Adipocyte (in vitro differentiated cells): ENCODE measurements around the gene TMEM174.

Experiments used
- DNase-seq: peaks from one replicate; pipeline ENCODE4 v3.0.0-alpha.2; 2015; ENCODE audit warnings: low read depth
- H3K27me3 ChIP-seq: replicated peaks from 2 replicates; pipeline ENCODE4 v1.7.0; 2013; ENCODE audit warnings: mild to moderate bottlenecking, low read length, moderate library complexity; ENCODE audit not compliant: control insufficient read depth, insufficient read depth
- H3K36me3 ChIP-seq: 2 replicates; pipeline ENCODE4 v1.7.0; 2013; ENCODE audit warnings: low read length, mild to moderate bottlenecking, moderate library complexity; ENCODE audit not compliant: control insufficient read depth, insufficient read depth, severe bottlenecking
- H3K4me1 ChIP-seq: 2 replicates; pipeline ENCODE4 v1.7.0; 2013; ENCODE audit warnings: mild to moderate bottlenecking, low read length, moderate library complexity; ENCODE audit not compliant: control insufficient read depth, insufficient read depth
- H3K4me3 ChIP-seq: 2 replicates; pipeline ENCODE4 v1.7.0; 2013; ENCODE audit warnings: mild to moderate bottlenecking, low read length, moderate library complexity
- H3K9ac ChIP-seq: 2 replicates; pipeline ENCODE4 v1.7.0; 2013; ENCODE audit warnings: mild to moderate bottlenecking, low read length, moderate library complexity
- H3K9me3 ChIP-seq: 2 replicates; pipeline ENCODE4 v1.7.0; 2013; ENCODE audit warnings: mild to moderate bottlenecking, low read length, moderate library complexity; ENCODE audit not compliant: control insufficient read depth

TMEM174 gene

GRCh38 chr5:73154208-73155006 lies 18.6 kb upstream of the TMEM174 start:
- DNase-seq = no peak
- H3K4me3 ChIP-seq = no peak overlapping the region
- H3K27me3 ChIP-seq = peaks cover 4% of the 10 kb centered on the region
- H3K9me3 ChIP-seq = no peaks in the 10 kb centered on the region
- H3K36me3 ChIP-seq = no peaks in the 10 kb centered on the region
- no peaks in the 10 kb centered on the region for H3K4me1 ChIP-seq
- H3K9ac ChIP-seq = no peak overlapping the region

GRCh38 chr5:73155271-73156222 lies 17.4 kb upstream of the TMEM174 start:
- H3K27me3 ChIP-seq = peaks cover 11% of the 10 kb centered on the region
- H3K4me3 ChIP-seq = no peak overlapping the region
- no peaks in the 10 kb centered on the region for H3K4me1 ChIP-seq
- H3K9me3 ChIP-seq = no peaks in the 10 kb centered on the region
- no peaks in the 10 kb centered on the region for H3K36me3 ChIP-seq
- DNase-seq = no peak
- H3K9ac ChIP-seq = no peak overlapping the region

- H3K9ac ChIP-seq = no peak overlapping the region
Measured at GRCh38 chr5:73157414-73158303, 15.3 kb upstream of the TMEM174 start.

DNA sequence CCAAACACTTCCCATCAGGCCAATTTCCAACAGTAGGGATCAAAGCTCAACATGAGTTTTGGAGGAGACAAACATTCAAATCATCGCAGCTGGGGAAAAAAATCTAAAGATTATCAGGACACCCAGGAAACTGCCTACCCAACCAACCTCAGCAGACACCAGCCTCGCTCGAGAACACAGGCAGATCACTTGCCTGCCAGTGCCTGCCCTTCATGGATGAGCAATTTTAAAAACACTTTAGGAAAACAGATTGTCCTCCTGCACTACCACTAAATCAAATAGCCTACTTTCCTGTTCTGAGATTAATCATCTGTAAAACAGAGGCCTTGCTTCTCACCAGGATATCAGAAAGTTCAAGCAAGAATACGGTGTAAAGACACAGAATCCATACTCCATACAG lies 14.7 kb upstream of the TMEM174 start:
- H3K9ac ChIP-seq = no peak overlapping the region
- no peak overlapping the region for H3K4me3 ChIP-seq
- no peaks in the 10 kb centered on the region for H3K36me3 ChIP-seq
- no peaks in the 10 kb centered on the region for H3K9me3 ChIP-seq
- H3K4me1 ChIP-seq = no peaks in the 10 kb centered on the region
- DNase-seq = no peak
- H3K27me3 ChIP-seq = peaks cover 23% of the 10 kb centered on the region

More at GRCh38 chr5:73157414-73158303, 15.3 kb upstream of the TMEM174 start:
- no peak overlapping the region for H3K4me3 ChIP-seq
- peaks cover 23% of the 10 kb centered on the region for H3K27me3 ChIP-seq
- H3K9me3 ChIP-seq = no peaks in the 10 kb centered on the region
- DNase-seq = no peak
- H3K36me3 ChIP-seq = no peaks in the 10 kb centered on the region
- no peaks in the 10 kb centered on the region for H3K4me1 ChIP-seq

GRCh38 chr5:73160239-73160671 lies 12.7 kb upstream of the TMEM174 start:
- Histone ChIP-seq H3K9me3 (no peaks in the 10 kb centered on the region), H3K4me3 (no peak overlapping the region), H3K27me3 (peaks cover 35% of the 10 kb centered on the region), H3K36me3 (no peaks in the 10 kb centered on the region), H3K9ac (no peak overlapping the region), H3K4me1 (no peaks in the 10 kb centered on the region)
- DNase-seq = no peak

GRCh38 chr5:73170522-73170921 lies 2.5 kb upstream of the TMEM174 start:
- Histone ChIP-seq H3K4me1 (peaks cover 14% of the 10 kb centered on the region), H3K9me3 (peaks cover 4% of the 10 kb centered on the region), H3K27me3 (peaks cover 23% of the 10 kb centered on the region), H3K9ac (no peak overlapping the region), H3K4me3 (no peak overlapping the region), H3K36me3 (no peaks in the 10 kb centered on the region)
- DNase-seq = no peak

DNA sequence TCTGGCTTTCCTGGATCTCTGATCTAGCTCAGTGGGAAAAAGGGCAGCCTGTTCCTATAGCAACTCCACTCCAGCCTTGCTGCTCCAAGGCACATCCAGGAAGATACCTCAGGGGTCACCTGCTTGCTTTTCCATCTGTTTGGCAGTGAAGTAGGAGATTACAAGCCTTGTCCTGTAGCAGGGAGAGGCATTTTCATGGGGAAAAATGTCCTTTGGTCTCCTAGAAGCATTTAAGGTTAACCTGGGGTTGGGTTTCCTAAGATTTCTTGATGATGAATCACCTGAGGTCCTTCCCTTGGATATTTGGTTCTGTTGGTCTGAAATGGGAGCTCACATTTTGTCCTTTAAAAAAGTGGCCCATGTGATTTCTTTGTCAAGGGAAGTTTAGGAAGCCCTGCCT lies 1.5 kb upstream of the TMEM174 start:
- DNase-seq = no peak
- Histone ChIP-seq H3K9me3 (peaks cover 4% of the 10 kb centered on the region), H3K36me3 (no peaks in the 10 kb centered on the region), H3K9ac (no peak overlapping the region), H3K4me1 (peaks cover 14% of the 10 kb centered on the region), H3K4me3 (no peak overlapping the region), H3K27me3 (peaks cover 29% of the 10 kb centered on the region)

DNA sequence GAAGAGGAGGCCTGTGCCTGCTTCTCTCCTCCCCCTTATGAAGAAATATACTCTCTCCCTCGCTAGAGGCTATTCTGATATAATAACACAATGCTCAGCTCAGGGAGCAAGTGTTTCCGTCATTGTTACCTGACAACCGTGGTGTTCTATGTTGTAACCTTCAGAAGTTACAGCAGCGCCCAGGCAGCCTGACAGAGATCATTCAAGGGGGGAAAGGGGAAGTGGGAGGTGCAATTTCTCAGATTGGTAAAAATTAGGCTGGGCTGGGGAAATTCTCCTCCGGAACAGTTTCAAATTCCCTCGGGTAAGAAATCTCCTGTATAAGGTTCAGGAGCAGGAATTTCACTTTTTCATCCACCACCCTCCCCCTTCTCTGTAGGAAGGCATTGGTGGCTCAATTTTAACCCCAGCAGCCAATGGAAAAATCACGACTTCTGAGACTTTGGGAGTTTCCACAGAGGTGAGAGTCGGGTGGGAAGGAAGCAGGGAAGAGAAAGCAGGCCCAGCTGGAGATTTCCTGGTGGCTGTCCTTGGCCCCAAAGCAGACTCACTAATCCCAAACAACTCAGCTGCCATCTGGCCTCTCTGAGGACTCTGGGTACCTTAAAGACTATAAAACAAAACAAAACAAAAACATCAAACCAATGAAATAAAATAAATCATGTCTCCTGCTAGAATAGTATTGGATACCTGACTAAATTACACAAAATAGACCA lies 1.3 kb downstream of the TMEM174 start:
- Histone ChIP-seq H3K9me3 (peaks cover 4% of the 10 kb centered on the region), H3K36me3 (no peaks in the 10 kb centered on the region), H3K27me3 (peaks cover 33% of the 10 kb centered on the region), H3K4me1 (peaks cover 14% of the 10 kb centered on the region), H3K9ac (no peak overlapping the region), H3K4me3 (no peak overlapping the region)
- DNase-seq = no peak

GRCh38 chr5:73176250-73176649 lies 3.3 kb downstream of the TMEM174 start:
- Histone ChIP-seq H3K4me3 (no peak overlapping the region), H3K4me1 (peaks cover 14% of the 10 kb centered on the region), H3K9me3 (no peaks in the 10 kb centered on the region), H3K36me3 (no peaks in the 10 kb centered on the region), H3K9ac (no peak overlapping the region), H3K27me3 (peaks cover 37% of the 10 kb centered on the region)
- DNase-seq = no peak

GRCh38 chr5:73178265-73178664 lies 5.3 kb downstream of the TMEM174 start:
- Histone ChIP-seq H3K27me3 (peaks cover 34% of the 10 kb centered on the region), H3K4me3 (no peak overlapping the region), H3K9ac (no peak overlapping the region), H3K9me3 (no peaks in the 10 kb centered on the region), H3K36me3 (no peaks in the 10 kb centered on the region), H3K4me1 (peaks cover 14% of the 10 kb centered on the region)
- DNase-seq = no peak
